ENCODE data around the gene PDGFB.

DNA sequence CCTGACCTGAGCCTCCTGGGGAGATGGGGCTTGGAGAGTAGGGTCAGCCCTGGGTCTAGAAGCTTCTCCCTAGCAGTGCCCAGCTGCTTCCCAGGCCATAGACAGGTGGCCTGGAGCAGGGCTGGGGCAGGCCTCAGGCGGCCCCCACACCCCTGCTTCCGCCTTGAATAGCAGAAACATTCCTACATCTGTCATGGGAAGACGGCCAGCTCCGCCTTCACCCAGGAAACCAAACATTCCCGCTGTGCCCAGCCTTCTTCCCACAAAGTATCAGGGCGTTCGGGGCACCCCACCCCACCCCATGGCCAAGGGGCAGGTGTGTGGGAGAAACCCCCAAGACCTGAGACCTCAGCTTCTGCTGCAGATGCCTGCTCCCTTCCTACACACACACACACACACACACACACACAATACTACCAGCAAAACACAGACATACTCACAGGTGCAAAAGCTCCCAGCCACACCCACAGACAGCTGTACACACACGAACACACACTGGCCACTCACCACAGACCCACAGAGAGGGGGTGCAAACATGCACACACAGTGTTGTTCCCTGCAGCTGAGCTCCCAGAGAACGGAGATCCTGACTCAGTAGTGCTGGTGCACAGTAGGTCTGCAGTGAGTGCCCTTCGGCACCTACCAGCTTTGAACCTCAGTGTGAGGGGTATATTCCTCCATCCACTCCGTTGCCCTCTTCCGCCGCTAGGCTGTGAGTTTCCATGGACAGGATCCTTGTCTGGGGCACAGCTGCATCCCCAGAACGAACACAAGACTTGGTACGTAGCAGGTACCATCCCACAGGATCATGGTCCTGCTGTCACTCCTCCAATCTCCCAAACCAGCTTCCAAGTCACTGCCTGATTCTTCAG, 37.4 kb downstream of the PDGFB start:
- TF ChIP-seq CTCF (IDR thresholded peaks at IDR 0.05; ENCODE audit: insufficient read depth, low read depth, low read length) (no peak), EZH2 (IDR thresholded peaks at IDR 0.05; ENCODE audit: insufficient read depth, low read length) (no peak)
